Measurements from ENCODE around the gene TMEM140. TPM values are rescaled to one million over a fixed set of nuclear protein-coding genes. Genes with fewer than 3 reads are reported as not detected.

The TMEM140 gene
- total RNA-seq, 1 experiment from 2014 or later, result not detected

- intact Hi-C loops (cut with micrococcal nuclease; ENCODE audit: unreplicated experiment), result no loop called here
- Histone ChIP-seq H3K9me3 (ENCODE audit: low read depth, low read length, poor library complexity, severe bottlenecking) (no peaks in the 10 kb centered on the region), H3K27me3 (replicated peaks; ENCODE audit: insufficient read depth, low read depth, low read length, poor library complexity) (no peaks in the 10 kb centered on the region), H3K27ac (ENCODE audit: low read depth, low read length, poor library complexity, severe bottlenecking) (no peak overlapping the region), H3K4me3 (ENCODE audit: low read depth, low read length, poor library complexity, severe bottlenecking) (no peak overlapping the region), H3K36me3 (ENCODE audit: insufficient read depth, low read length, poor library complexity, severe bottlenecking) (no peaks in the 10 kb centered on the region), H3K4me1 (ENCODE audit: insufficient read depth, low read length, poor library complexity, severe bottlenecking) (no peaks in the 10 kb centered on the region)
- ChIA-PET POLR2A (ENCODE audit: low non-redundant PET) (no interaction called here), CTCF (no interaction called here)
- TF ChIP-seq CTCF (conservative IDR thresholded peaks at IDR 0.05; ENCODE audit: low read depth, low read length) (no peak), EZH2 (IDR thresholded peaks at IDR 0.05; ENCODE audit: borderline replicate concordance, low read depth, low read length, poor library complexity, severe bottlenecking) (no peak)
- BruUV-seq (replicated peaks), result no TSS peak
- no peak for DNase-seq (ENCODE audit: low spot score)
Observed at GRCh38 chr7:135204876-135205275, 57.0 kb downstream of the TMEM140 start.

GRCh38 chr7:135205850-135206249, 58.0 kb downstream of the TMEM140 start:
- Histone ChIP-seq H3K4me3 (ENCODE audit: low read depth, low read length, poor library complexity, severe bottlenecking) (no peak overlapping the region), H3K36me3 (ENCODE audit: insufficient read depth, low read length, poor library complexity, severe bottlenecking) (no peaks in the 10 kb centered on the region), H3K27me3 (replicated peaks; ENCODE audit: insufficient read depth, low read depth, low read length, poor library complexity) (no peaks in the 10 kb centered on the region), H3K27ac (ENCODE audit: low read depth, low read length, poor library complexity, severe bottlenecking) (no peak overlapping the region), H3K9me3 (ENCODE audit: low read depth, low read length, poor library complexity, severe bottlenecking) (no peaks in the 10 kb centered on the region), H3K4me1 (ENCODE audit: insufficient read depth, low read length, poor library complexity, severe bottlenecking) (no peaks in the 10 kb centered on the region)
- no TSS peak for BruUV-seq (replicated peaks)
- intact Hi-C loops (cut with micrococcal nuclease; ENCODE audit: unreplicated experiment), result no loop called here
- DNase-seq (ENCODE audit: low spot score), result no peak
- ChIA-PET CTCF (no interaction called here), POLR2A (ENCODE audit: low non-redundant PET) (no interaction called here)
- TF ChIP-seq EZH2 (IDR thresholded peaks at IDR 0.05; ENCODE audit: borderline replicate concordance, low read depth, low read length, poor library complexity, severe bottlenecking), result no peak
- TF ChIP-seq CTCF (conservative IDR thresholded peaks at IDR 0.05; ENCODE audit: low read depth, low read length), result no peak

GRCh38 chr7:135206941-135207391, 59.1 kb downstream of the TMEM140 start:
- Histone ChIP-seq H3K36me3 (ENCODE audit: insufficient read depth, low read length, poor library complexity, severe bottlenecking) (no peaks in the 10 kb centered on the region), H3K4me3 (ENCODE audit: low read depth, low read length, poor library complexity, severe bottlenecking) (no peak overlapping the region), H3K9me3 (ENCODE audit: low read depth, low read length, poor library complexity, severe bottlenecking) (no peaks in the 10 kb centered on the region), H3K27ac (ENCODE audit: low read depth, low read length, poor library complexity, severe bottlenecking) (no peak overlapping the region), H3K27me3 (replicated peaks; ENCODE audit: insufficient read depth, low read depth, low read length, poor library complexity) (no peaks in the 10 kb centered on the region), H3K4me1 (ENCODE audit: insufficient read depth, low read length, poor library complexity, severe bottlenecking) (no peaks in the 10 kb centered on the region)
- BruUV-seq (replicated peaks), result no TSS peak
- DNase-seq (ENCODE audit: low spot score), result no peak
- ChIA-PET CTCF (no interaction called here), POLR2A (ENCODE audit: low non-redundant PET) (no interaction called here)
- TF ChIP-seq CTCF (conservative IDR thresholded peaks at IDR 0.05; ENCODE audit: low read depth, low read length) (no peak), EZH2 (IDR thresholded peaks at IDR 0.05; ENCODE audit: borderline replicate concordance, low read depth, low read length, poor library complexity, severe bottlenecking) (no peak)
- intact Hi-C loops (cut with micrococcal nuclease; ENCODE audit: unreplicated experiment), result no loop called here

All from A673 (cell line).